SK-N-SH treated with all-trans-retinoic acid at 6 μM for 48 hours (cell line): ENCODE results near the gene EXD3.

Experiments used
- ATAC-seq: fragments of 200-7000 bp; cut with Tn5 transposase; 3 replicates; pipeline ENCODE4 v1.9.1; 2020; ENCODE audit warnings: mild to moderate bottlenecking, moderate library complexity
- ARNTL ChIP-seq: fragments of 450-650 bp; formaldehyde crosslinking; IDR thresholded peaks from 2 replicates; pipeline ENCODE4 v1.5.0; 2020; ENCODE audit warnings: low read depth, mild to moderate bottlenecking, moderate library complexity, borderline replicate concordance
- BACH2 ChIP-seq: fragments of 250-450 bp; sonication (Bioruptor Pico); IDR thresholded peaks from 2 replicates; pipeline ENCODE4 v1.9.0; 2021; ENCODE audit warnings: mild to moderate bottlenecking, borderline replicate concordance
- CREB5 ChIP-seq: fragments of 250-450 bp; sonication (Bioruptor Pico); IDR thresholded peaks from 2 replicates; pipeline ENCODE4 v1.5.1; 2020; ENCODE audit warnings: low read depth, mild to moderate bottlenecking, moderate library complexity
- CSRNP3 ChIP-seq: fragments of 250-450 bp; sonication (Bioruptor Pico); IDR thresholded peaks from 2 replicates; pipeline ENCODE4 v1.5.1; 2021; ENCODE audit warnings: mild to moderate bottlenecking, moderate library complexity
- ESRRG ChIP-seq: fragments of 250-450 bp; sonication (Bioruptor Pico); IDR thresholded peaks from 2 replicates; pipeline ENCODE4 v1.6.1; 2021; ENCODE audit warnings: mild to moderate bottlenecking
- ISL1 ChIP-seq: fragments of 250-450 bp; sonication (Bioruptor Pico); IDR thresholded peaks from 2 replicates; pipeline ENCODE4 v2.1.2; 2022; ENCODE audit warnings: mild to moderate bottlenecking, moderate library complexity
- PPARA ChIP-seq: fragments of 250-450 bp; sonication (Bioruptor Pico); IDR thresholded peaks from 2 replicates; pipeline ENCODE4 v1.5.0; 2020; ENCODE audit warnings: mild to moderate bottlenecking, borderline replicate concordance
- RARB ChIP-seq: fragments of 250-450 bp; sonication (Bioruptor Pico); IDR thresholded peaks from 2 replicates; pipeline ENCODE4 v1.8.0; 2021; ENCODE audit warnings: mild to moderate bottlenecking, moderate library complexity
- TCF4 ChIP-seq: fragments of 250-450 bp; sonication (Bioruptor Pico); IDR thresholded peaks from 2 replicates; pipeline ENCODE4 v1.8.0; 2021; ENCODE audit warnings: mild to moderate bottlenecking, moderate library complexity, borderline replicate concordance
- TSHZ2 ChIP-seq: fragments of 250-450 bp; sonication (Bioruptor Pico); IDR thresholded peaks from 2 replicates; pipeline ENCODE4 v1.5.0; 2020; ENCODE audit warnings: mild to moderate bottlenecking, moderate library complexity
- ZC3H10 ChIP-seq: fragments of 250-450 bp; sonication (Bioruptor Pico); IDR thresholded peaks from 2 replicates; pipeline ENCODE4 v1.5.1; 2021; ENCODE audit warnings: mild to moderate bottlenecking, moderate library complexity
- ZFP30 ChIP-seq: fragments of 450-650 bp; formaldehyde crosslinking; IDR thresholded peaks from 2 replicates; pipeline ENCODE4 v1.5.0; 2022; ENCODE audit warnings: mild to moderate bottlenecking, moderate library complexity
- ZNF565 ChIP-seq: fragments of 450-650 bp; formaldehyde crosslinking; conservative IDR thresholded peaks from 2 replicates; pipeline ENCODE4 v1.5.0; 2020; ENCODE audit warnings: low read depth, mild to moderate bottlenecking, moderate library complexity
- ZNF70 ChIP-seq: fragments of 450-650 bp; formaldehyde crosslinking; IDR thresholded peaks from 2 replicates; pipeline ENCODE4 v1.5.0; 2020; ENCODE audit warnings: mild to moderate bottlenecking, moderate library complexity
- TF ChIP-seq, protein P1 (sequence below): fragments of 250-450 bp; sonication (Bioruptor Pico); IDR thresholded peaks from 2 replicates; pipeline ENCODE4 v1.8.0; 2020; ENCODE audit warnings: mild to moderate bottlenecking, moderate library complexity, borderline replicate concordance
- TF ChIP-seq, protein P2 (sequence below): fragments of 250-450 bp; sonication (Bioruptor Pico); IDR thresholded peaks from 2 replicates; pipeline ENCODE4 v1.8.0; 2021; ENCODE audit warnings: low read depth, mild to moderate bottlenecking, moderate library complexity, borderline replicate concordance

Gene EXD3

GRCh38 chr9:137381501-137382443 lies 41.2 kb downstream of the EXD3 start:
- ATAC-seq = no peak
- TF ChIP-seq ARNTL (no peak), TSHZ2 (CRISPR knock-in tag) (no peak), CSRNP3 (CRISPR knock-in tag) (no peak)
- TF ChIP-seq, protein P1, sequence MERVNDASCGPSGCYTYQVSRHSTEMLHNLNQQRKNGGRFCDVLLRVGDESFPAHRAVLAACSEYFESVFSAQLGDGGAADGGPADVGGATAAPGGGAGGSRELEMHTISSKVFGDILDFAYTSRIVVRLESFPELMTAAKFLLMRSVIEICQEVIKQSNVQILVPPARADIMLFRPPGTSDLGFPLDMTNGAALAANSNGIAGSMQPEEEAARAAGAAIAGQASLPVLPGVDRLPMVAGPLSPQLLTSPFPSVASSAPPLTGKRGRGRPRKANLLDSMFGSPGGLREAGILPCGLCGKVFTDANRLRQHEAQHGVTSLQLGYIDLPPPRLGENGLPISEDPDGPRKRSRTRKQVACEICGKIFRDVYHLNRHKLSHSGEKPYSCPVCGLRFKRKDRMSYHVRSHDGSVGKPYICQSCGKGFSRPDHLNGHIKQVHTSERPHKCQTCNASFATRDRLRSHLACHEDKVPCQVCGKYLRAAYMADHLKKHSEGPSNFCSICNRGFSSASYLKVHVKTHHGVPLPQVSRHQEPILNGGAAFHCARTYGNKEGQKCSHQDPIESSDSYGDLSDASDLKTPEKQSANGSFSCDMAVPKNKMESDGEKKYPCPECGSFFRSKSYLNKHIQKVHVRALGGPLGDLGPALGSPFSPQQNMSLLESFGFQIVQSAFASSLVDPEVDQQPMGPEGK = no peak

GRCh38 chr9:137380606-137381005 lies 42.4 kb downstream of the EXD3 start:
- ATAC-seq = no peak
- no peak for TF ChIP-seq BACH2 (CRISPR knock-in tag)
- TF ChIP-seq ZC3H10 (CRISPR knock-in tag) = no peak
- TF ChIP-seq ZNF565 = no peak
- TF ChIP-seq ZNF70 (CRISPR knock-in tag) = no peak
- TF ChIP-seq RARB (CRISPR knock-in tag) = no peak
- no peak for TF ChIP-seq ESRRG (CRISPR knock-in tag)
- TF ChIP-seq ISL1 (CRISPR knock-in tag) = no peak
- no peak for TF ChIP-seq CREB5 (CRISPR knock-in tag)

DNA sequence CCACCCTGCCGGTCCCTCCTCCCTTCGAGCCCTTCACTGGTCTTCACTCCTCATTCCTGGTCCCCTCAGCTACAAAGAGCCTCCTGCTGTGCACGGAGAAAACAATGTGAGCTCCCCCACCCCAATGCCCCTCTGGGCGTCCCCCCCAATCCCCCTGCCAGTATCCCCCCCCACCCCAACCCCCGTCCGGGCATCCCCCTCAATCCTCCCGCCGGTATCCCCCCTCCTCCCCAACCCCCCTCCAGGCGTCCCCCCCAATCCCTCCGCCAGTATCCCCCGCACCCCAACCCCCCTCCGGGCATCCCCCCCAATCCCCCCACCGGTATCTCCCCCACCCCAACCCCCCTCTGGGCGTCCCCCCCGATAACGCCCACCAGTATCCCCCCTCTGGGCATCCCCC lies 42.8 kb downstream of the EXD3 start:
- TF ChIP-seq PPARA (CRISPR knock-in tag) (no peak), TCF4 (CRISPR knock-in tag) (no peak), ZFP30 (CRISPR knock-in tag) (no peak), RARB (CRISPR knock-in tag) (no peak), ZC3H10 (CRISPR knock-in tag) (no peak), CREB5 (CRISPR knock-in tag) (no peak), ESRRG (CRISPR knock-in tag) (no peak)
- TF ChIP-seq, protein P2, sequence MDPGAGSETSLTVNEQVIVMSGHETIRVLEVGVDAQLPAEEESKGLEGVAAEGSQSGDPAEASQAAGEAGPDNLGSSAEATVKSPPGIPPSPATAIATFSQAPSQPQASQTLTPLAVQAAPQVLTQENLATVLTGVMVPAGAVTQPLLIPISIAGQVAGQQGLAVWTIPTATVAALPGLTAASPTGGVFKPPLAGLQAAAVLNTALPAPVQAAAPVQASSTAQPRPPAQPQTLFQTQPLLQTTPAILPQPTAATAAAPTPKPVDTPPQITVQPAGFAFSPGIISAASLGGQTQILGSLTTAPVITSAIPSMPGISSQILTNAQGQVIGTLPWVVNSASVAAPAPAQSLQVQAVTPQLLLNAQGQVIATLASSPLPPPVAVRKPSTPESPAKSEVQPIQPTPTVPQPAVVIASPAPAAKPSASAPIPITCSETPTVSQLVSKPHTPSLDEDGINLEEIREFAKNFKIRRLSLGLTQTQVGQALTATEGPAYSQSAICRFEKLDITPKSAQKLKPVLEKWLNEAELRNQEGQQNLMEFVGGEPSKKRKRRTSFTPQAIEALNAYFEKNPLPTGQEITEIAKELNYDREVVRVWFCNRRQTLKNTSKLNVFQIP (CRISPR knock-in tag) = no peak
- TF ChIP-seq, protein P1 = no peak
- ATAC-seq = no peak
